ENCODE data around the gene NF1. TPM values are rescaled to one million over a fixed set of nuclear protein-coding genes. Genes with fewer than 3 reads are reported as not detected.

NF1 gene
- total RNA-seq, 1 donor from 2014 or later, result 66.7 TPM

DNA sequence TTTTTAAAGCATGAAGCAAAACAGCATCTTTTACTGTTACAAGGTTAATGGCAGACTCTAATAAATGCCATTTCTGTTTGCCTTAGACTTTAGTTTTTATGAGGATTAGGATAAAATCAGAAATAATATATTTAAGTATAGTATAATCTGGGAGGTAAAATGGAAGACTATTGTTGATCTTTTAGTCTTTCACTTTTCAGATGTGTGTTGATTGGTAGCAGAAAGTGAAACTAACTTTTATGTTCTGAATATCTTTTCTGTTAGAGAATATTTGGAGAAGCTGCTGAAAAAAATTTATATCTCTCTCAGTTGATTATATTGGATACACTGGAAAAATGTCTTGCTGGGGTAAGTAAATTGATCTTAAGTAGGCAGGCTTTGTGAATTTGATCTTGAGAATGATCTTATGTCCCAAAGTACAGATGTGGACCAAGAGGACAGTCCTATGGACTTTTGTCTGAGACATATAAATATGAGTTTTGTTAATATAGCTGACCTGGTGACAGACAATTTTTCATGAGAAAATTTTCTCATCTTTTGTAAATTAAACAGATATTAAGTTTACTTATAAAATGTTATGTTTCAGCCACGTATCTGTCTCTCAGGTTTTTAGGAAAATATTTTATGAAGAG lies 64.1 kb downstream of the NF1 start:
- Mint-ChIP-seq H3K4me1 (ENCODE audit: unreplicated experiment) (peaks cover 78% of the 10 kb centered on the region), H3K4me3 (ENCODE audit: unreplicated experiment) (peak overlapping the region; percentile 64), H3K9me3 (ENCODE audit: unreplicated experiment) (no peaks in the 10 kb centered on the region), H3K27me3 (ENCODE audit: unreplicated experiment) (no peaks in the 10 kb centered on the region), H3K36me3 (ENCODE audit: unreplicated experiment) (peaks cover 18% of the 10 kb centered on the region), H3K27ac (ENCODE audit: unreplicated experiment) (peak overlapping the region; percentile 93)
- TF ChIP-seq, protein P1, sequence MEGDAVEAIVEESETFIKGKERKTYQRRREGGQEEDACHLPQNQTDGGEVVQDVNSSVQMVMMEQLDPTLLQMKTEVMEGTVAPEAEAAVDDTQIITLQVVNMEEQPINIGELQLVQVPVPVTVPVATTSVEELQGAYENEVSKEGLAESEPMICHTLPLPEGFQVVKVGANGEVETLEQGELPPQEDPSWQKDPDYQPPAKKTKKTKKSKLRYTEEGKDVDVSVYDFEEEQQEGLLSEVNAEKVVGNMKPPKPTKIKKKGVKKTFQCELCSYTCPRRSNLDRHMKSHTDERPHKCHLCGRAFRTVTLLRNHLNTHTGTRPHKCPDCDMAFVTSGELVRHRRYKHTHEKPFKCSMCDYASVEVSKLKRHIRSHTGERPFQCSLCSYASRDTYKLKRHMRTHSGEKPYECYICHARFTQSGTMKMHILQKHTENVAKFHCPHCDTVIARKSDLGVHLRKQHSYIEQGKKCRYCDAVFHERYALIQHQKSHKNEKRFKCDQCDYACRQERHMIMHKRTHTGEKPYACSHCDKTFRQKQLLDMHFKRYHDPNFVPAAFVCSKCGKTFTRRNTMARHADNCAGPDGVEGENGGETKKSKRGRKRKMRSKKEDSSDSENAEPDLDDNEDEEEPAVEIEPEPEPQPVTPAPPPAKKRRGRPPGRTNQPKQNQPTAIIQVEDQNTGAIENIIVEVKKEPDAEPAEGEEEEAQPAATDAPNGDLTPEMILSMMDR (IDR thresholded peaks at IDR 0.05), result no peak
- DNase-seq (ENCODE audit: extremely low spot score, unreplicated experiment), result no peak

DNA sequence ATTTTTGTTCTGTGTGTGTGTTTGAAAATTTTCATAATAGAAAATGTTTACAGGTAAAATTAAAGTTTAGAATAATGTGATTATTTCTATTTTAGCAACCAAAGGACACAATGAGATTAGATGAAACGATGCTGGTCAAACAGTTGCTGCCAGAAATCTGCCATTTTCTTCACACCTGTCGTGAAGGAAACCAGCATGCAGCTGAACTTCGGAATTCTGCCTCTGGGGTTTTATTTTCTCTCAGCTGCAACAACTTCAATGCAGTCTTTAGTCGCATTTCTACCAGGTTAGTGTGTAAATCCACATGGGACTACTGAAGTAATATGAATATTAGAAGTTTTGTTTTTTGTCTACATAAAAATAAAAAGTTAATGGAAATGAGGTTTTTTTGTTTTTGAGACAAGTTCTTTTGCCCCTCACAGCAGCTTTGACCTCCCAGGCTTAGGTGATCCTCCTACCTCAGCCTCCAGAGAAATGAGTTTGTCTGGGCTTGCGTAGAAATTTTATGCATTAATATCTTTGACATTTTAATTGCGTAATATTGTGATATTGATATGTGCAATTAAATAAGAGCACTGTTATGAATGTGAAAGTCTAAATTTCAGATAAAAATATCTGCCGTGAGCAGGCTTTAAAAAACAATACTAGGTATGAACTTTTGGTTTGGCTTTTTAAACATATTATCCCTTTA lies 68.5 kb downstream of the NF1 start:
- TF ChIP-seq, protein P1 (IDR thresholded peaks at IDR 0.05), result no peak
- Mint-ChIP-seq H3K27ac (ENCODE audit: unreplicated experiment) (no peak overlapping the region), H3K36me3 (ENCODE audit: unreplicated experiment) (peaks cover 26% of the 10 kb centered on the region), H3K9me3 (ENCODE audit: unreplicated experiment) (no peaks in the 10 kb centered on the region), H3K4me1 (ENCODE audit: unreplicated experiment) (peaks cover 39% of the 10 kb centered on the region), H3K27me3 (ENCODE audit: unreplicated experiment) (no peaks in the 10 kb centered on the region), H3K4me3 (ENCODE audit: unreplicated experiment) (no peak overlapping the region)
- no peak for DNase-seq (ENCODE audit: extremely low spot score, unreplicated experiment)

DNA sequence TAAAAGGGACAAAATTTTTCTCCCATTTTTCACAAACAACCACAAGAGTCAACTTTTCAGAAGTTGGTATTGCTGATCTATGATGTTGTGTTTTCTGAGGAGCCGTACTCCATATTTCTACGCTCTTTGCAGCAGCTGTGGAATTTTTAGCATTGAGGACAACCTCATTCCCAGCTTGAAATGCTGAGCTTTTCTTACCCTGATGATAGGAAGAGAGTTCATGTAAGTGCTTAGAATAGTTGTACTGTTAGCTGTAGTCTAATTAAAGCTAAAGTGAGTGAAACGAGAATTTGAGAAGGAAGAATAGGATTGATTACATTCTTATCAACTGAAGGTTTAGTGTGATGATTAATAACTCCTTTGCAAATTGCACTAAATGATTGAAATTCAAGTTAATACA lies 72.3 kb downstream of the NF1 start:
- Mint-ChIP-seq H3K4me1 (ENCODE audit: unreplicated experiment) (peaks cover 6% of the 10 kb centered on the region), H3K9me3 (ENCODE audit: unreplicated experiment) (no peaks in the 10 kb centered on the region), H3K27me3 (ENCODE audit: unreplicated experiment) (no peaks in the 10 kb centered on the region), H3K27ac (ENCODE audit: unreplicated experiment) (no peak overlapping the region), H3K36me3 (ENCODE audit: unreplicated experiment) (peaks cover 44% of the 10 kb centered on the region), H3K4me3 (ENCODE audit: unreplicated experiment) (no peak overlapping the region)
- no peak for DNase-seq (ENCODE audit: extremely low spot score, unreplicated experiment)
- TF ChIP-seq, protein P1 (IDR thresholded peaks at IDR 0.05), result no peak

DNA sequence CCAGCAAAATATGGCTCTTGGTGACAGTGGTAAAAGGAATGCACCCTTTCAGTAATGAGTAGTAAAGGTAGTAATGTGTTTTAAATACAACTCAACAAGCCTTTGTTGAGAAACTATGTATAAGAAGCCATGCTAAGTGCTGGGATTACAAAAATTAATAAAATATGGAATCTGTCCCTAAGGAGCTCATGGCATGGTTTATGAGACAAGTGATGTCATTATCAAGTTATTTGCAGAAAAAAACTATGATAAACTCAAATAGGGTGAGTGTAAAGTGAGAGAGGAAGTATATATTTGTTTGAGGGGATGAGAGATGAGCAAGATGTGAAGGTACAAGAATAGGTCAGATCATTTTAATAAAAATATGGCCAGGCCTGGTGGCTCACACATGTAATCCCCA lies 76.9 kb downstream of the NF1 start:
- H3K4me1 Mint-ChIP-seq (ENCODE audit: unreplicated experiment), result no peaks in the 10 kb centered on the region
- no peaks in the 10 kb centered on the region for H3K9me3 Mint-ChIP-seq (ENCODE audit: unreplicated experiment)
- H3K27ac Mint-ChIP-seq (ENCODE audit: unreplicated experiment), result no peak overlapping the region
- no peaks in the 10 kb centered on the region for H3K27me3 Mint-ChIP-seq (ENCODE audit: unreplicated experiment)
- H3K4me3 Mint-ChIP-seq (ENCODE audit: unreplicated experiment), result no peak overlapping the region
- TF ChIP-seq, protein P1 (IDR thresholded peaks at IDR 0.05), result no peak
- DNase-seq (ENCODE audit: extremely low spot score, unreplicated experiment), result no peak
- peaks cover 32% of the 10 kb centered on the region for H3K36me3 Mint-ChIP-seq (ENCODE audit: unreplicated experiment)

DNA sequence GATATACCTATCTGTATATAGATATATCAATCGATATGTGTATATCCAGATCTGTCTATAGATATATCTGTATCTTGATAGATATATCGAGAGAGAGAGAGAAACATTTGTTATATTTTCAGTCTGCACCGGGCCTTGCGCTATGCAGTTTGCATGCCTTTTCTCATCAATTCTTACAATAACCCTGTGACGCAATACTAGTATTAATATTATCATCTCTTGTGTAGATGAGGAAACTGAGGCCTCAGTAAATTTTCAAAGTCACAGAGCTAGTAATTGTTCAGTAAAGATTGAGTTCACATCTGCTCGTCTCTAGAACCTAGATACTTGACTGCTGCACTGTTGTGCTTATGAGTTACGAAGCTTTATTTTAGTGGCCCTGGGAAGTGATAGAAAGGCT lies 77.6 kb downstream of the NF1 start:
- Mint-ChIP-seq H3K27ac (ENCODE audit: unreplicated experiment) (no peak overlapping the region), H3K27me3 (ENCODE audit: unreplicated experiment) (no peaks in the 10 kb centered on the region), H3K9me3 (ENCODE audit: unreplicated experiment) (no peaks in the 10 kb centered on the region), H3K4me1 (ENCODE audit: unreplicated experiment) (no peaks in the 10 kb centered on the region), H3K36me3 (ENCODE audit: unreplicated experiment) (peaks cover 37% of the 10 kb centered on the region), H3K4me3 (ENCODE audit: unreplicated experiment) (no peak overlapping the region)
- TF ChIP-seq, protein P1 (IDR thresholded peaks at IDR 0.05), result no peak
- DNase-seq (ENCODE audit: extremely low spot score, unreplicated experiment), result no peak

All from osteocyte (in vitro differentiated cells).